22Rv1 (cell line): ENCODE results near the gene SLC46A1.

Experiments
- ZFX ChIP-seq: fragments of 450-650 bp; IDR thresholded peaks from 2 replicates; pipeline ENCODE4 v1.6.1; 2017; ENCODE audit warnings: antibody characterized with exemption, borderline replicate concordance
- TF ChIP-seq, protein P1 (sequence below): fragments of 450-650 bp; IDR thresholded peaks from 2 replicates; pipeline ENCODE4 v1.5.1; 2017; ENCODE audit warnings: mild to moderate bottlenecking

DNA sequence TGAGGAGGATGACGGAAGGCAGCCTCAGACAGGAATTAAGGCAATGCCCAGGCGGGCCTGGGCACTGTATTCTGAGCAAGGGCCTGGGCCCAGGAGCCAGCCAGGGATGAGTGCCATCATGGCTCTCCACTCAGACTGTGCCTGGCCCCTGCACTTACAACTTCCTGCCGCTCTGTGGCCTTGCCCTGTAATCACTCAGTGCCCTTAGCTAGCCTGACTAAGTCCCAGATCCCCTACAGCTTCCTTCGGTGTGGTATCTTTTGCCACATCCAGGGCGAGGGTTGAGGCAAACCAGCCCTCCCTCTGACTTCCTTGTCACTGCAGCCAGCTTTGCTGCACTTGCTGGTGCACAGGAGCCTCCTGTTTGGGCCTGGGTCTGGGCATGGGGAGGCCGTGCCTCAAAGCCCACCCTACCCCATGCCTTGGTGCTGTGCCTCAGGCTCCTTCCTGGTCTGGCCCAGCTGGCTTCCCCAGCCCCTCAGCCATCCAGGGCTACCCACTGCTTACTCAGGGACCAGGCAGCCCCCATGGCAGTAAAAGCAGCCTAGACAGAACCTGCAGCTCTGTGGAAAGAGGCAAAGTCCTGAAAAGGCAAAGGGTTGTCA, 9.3 kb downstream of the SLC46A1 start:
- TF ChIP-seq, protein P1, sequence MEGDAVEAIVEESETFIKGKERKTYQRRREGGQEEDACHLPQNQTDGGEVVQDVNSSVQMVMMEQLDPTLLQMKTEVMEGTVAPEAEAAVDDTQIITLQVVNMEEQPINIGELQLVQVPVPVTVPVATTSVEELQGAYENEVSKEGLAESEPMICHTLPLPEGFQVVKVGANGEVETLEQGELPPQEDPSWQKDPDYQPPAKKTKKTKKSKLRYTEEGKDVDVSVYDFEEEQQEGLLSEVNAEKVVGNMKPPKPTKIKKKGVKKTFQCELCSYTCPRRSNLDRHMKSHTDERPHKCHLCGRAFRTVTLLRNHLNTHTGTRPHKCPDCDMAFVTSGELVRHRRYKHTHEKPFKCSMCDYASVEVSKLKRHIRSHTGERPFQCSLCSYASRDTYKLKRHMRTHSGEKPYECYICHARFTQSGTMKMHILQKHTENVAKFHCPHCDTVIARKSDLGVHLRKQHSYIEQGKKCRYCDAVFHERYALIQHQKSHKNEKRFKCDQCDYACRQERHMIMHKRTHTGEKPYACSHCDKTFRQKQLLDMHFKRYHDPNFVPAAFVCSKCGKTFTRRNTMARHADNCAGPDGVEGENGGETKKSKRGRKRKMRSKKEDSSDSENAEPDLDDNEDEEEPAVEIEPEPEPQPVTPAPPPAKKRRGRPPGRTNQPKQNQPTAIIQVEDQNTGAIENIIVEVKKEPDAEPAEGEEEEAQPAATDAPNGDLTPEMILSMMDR = no peak
- no peak for TF ChIP-seq ZFX
